ENCODE data around the gene ARHGEF26.
A peak's percentile ranks its signal among the peaks of the same experiment; 100 is the strongest.
"Not testable (repeated sequence)": the region's sequence is repeated elsewhere in the genome, so short reads cannot be mapped to it uniquely, and the experiment has no call there.

ARHGEF26 gene
- 0 to 0.12 (median 0.04) reads per million in 4 donors for total RNA-seq

GRCh38 chr3:154120961-154121700 is at the start of gene ARHGEF26:
Gene ARHGEF26 (plus strand): TSS chr3:154121390. CDS start chr3:154121993, 603 bp downstream.
- DNase-seq = peak; percentile 23 to 71 (median 52)

- no peak for DNase-seq
These were observed 46.2 kb upstream of the ARHGEF26 start for GRCh38 chr3:154074966-154075365.

- DNase-seq = no peak
These were observed 42.5 kb upstream of the ARHGEF26 start for GRCh38 chr3:154078672-154079071.

- no peak for DNase-seq
These were observed 39.9 kb upstream of the ARHGEF26 start for GRCh38 chr3:154081305-154081704.

GRCh38 chr3:154085071-154085470 is 36.1 kb upstream of the ARHGEF26 start:
- no peak for DNase-seq

- no peak for DNase-seq
These were observed 35.4 kb upstream of the ARHGEF26 start for GRCh38 chr3:154085799-154086198.

- DNase-seq = no peak
These were observed 34.9 kb upstream of the ARHGEF26 start for GRCh38 chr3:154086286-154086685.

GRCh38 chr3:154087756-154088480 is 33.3 kb upstream of the ARHGEF26 start:
- DNase-seq = not testable (repeated sequence)

GRCh38 chr3:154089421-154090420 is 31.5 kb upstream of the ARHGEF26 start:
- no peak for DNase-seq

GRCh38 chr3:154094051-154094450 is 27.1 kb upstream of the ARHGEF26 start:
- DNase-seq = no peak

GRCh38 chr3:154095832-154096421 is 25.3 kb upstream of the ARHGEF26 start:
- no peak for DNase-seq

GRCh38 chr3:154098376-154098775 is 22.8 kb upstream of the ARHGEF26 start:
- no peak for DNase-seq

GRCh38 chr3:154100556-154100955 is 20.6 kb upstream of the ARHGEF26 start:
- no peak for DNase-seq

GRCh38 chr3:154101250-154101649 is 19.9 kb upstream of the ARHGEF26 start:
- DNase-seq = no peak

GRCh38 chr3:154102225-154102624 is 19.0 kb upstream of the ARHGEF26 start:
- DNase-seq = no peak

- no peak for DNase-seq
These were observed 15.8 kb upstream of the ARHGEF26 start for GRCh38 chr3:154105218-154105975.

- no peak for DNase-seq
These were observed 9.7 kb upstream of the ARHGEF26 start for GRCh38 chr3:154111365-154111935.

GRCh38 chr3:154112146-154112852 is 8.9 kb upstream of the ARHGEF26 start:
- DNase-seq = no peak

GRCh38 chr3:154113609-154114008 is 7.6 kb upstream of the ARHGEF26 start:
- DNase-seq = no peak

GRCh38 chr3:154115332-154115731 is 5.9 kb upstream of the ARHGEF26 start:
- no peak for DNase-seq

- no peak for DNase-seq
These were observed 1.2 kb upstream of the ARHGEF26 start for GRCh38 chr3:154119951-154120350.

Measured in T-helper 1 cell (primary cell).